HG02981 (cell line): Measurements from ENCODE around the gene DDR2.
"Not testable (repeated sequence)": the region's sequence is repeated elsewhere in the genome, so short reads cannot be mapped to it uniquely, and the experiment has no call there.

Source experiments
- ATAC-seq: cut with Tn5 transposase; IDR thresholded peaks from one replicate; pipeline ENCODE4 v1.9.1; 2021; ENCODE audit warnings: mild to moderate bottlenecking, moderate library complexity; ENCODE audit not compliant: unreplicated experiment

The DDR2 gene

GRCh38 chr1:162755306-162755705 is 123.0 kb downstream of the DDR2 start:
- no peak for ATAC-seq

- no peak for ATAC-seq
Measured at GRCh38 chr1:162756523-162756922, 124.3 kb downstream of the DDR2 start.

- no peak for ATAC-seq
Measured at GRCh38 chr1:162757476-162757875, 125.2 kb downstream of the DDR2 start.

GRCh38 chr1:162765788-162766187 is 133.5 kb downstream of the DDR2 start:
- no peak for ATAC-seq

GRCh38 chr1:162772571-162773154 is 140.4 kb downstream of the DDR2 start:
- ATAC-seq = no peak

GRCh38 chr1:162774007-162774406 is 141.7 kb downstream of the DDR2 start:
- ATAC-seq = no peak

GRCh38 chr1:162779043-162779442 is 146.8 kb downstream of the DDR2 start:
- ATAC-seq = no peak

GRCh38 chr1:162782671-162783070 is 150.4 kb downstream of the DDR2 start:
- ATAC-seq = no peak

GRCh38 chr1:162784926-162785325 is 152.7 kb downstream of the DDR2 start:
- ATAC-seq = not testable (repeated sequence)

- not testable (repeated sequence) for ATAC-seq
Measured at GRCh38 chr1:162788783-162789182, 156.5 kb downstream of the DDR2 start.

- peak; percentile 100 for ATAC-seq
Measured at GRCh38 chr1:162790303-162790984, 158.2 kb downstream of the DDR2 start, which contains the start of gene HSD17B7. HSD17B7 (plus strand) TSS chr1:162790702; CDS start chr1:162790801, 99 bp downstream.

- ATAC-seq = not testable (repeated sequence)
Measured at GRCh38 chr1:162790985-162791357, 158.7 kb downstream of the DDR2 start.

- ATAC-seq = not testable (repeated sequence)
Measured at GRCh38 chr1:162794284-162794683, 162.0 kb downstream of the DDR2 start.

- ATAC-seq = not testable (repeated sequence)
Measured at GRCh38 chr1:162796617-162797279, 164.5 kb downstream of the DDR2 start.

- not testable (repeated sequence) for ATAC-seq
Measured at GRCh38 chr1:162799995-162800830, 167.9 kb downstream of the DDR2 start.

- ATAC-seq = not testable (repeated sequence)
Measured at GRCh38 chr1:162807503-162807902, 175.2 kb downstream of the DDR2 start.

- ATAC-seq = not testable (repeated sequence)
Measured at GRCh38 chr1:162812357-162812756, 180.1 kb downstream of the DDR2 start.

GRCh38 chr1:162818136-162818535 is 185.9 kb downstream of the DDR2 start:
- not testable (repeated sequence) for ATAC-seq

GRCh38 chr1:162818666-162819065 is 186.4 kb downstream of the DDR2 start:
- ATAC-seq = not testable (repeated sequence)

- ATAC-seq = no peak
Measured at GRCh38 chr1:162822391-162823200, 190.3 kb downstream of the DDR2 start.
